Activated CD4-positive, alpha-beta T cell treated with anti-CD3 and anti-CD28 coated beads, Interleukin-2, amount 10 ng/mL, durations not matched to agents 7 days and 5 days (primary cell): ENCODE measurements around the gene ANO7. TPM values are rescaled to one million over a fixed set of nuclear protein-coding genes. Genes with fewer than 3 reads are reported as not detected.

Experiments used
- CTCF ChIA-PET: fragments of 350-600 bp; sonication (Branson Sonifier 250); formaldehyde crosslinking; loops from one replicate; lab custom pipeline; 2021; ENCODE audit warnings: antibody characterized with exemption; lab: Charles Lee
- POLR2A ChIA-PET: fragments of 350-600 bp; sonication (Branson Sonifier 250); formaldehyde crosslinking; loops from one replicate; lab custom pipeline; 2021; ENCODE audit warnings: antibody characterized with exemption; lab: Charles Lee
- DNase-seq: peaks from one replicate; pipeline ENCODE4 v3.0.0-alpha.2; 2020
- H3K27ac Mint-ChIP-seq: one replicate; pipeline ENCODE4 v1.8.0; 2021; ENCODE audit warnings: mild to moderate bottlenecking, moderate library complexity, mixed read lengths
- H3K27me3 Mint-ChIP-seq: one replicate; pipeline ENCODE4 v1.8.0; 2021; ENCODE audit warnings: mixed read lengths
- H3K36me3 Mint-ChIP-seq: one replicate; pipeline ENCODE4 v1.8.0; 2021; ENCODE audit warnings: low read depth, mixed read lengths
- H3K4me1 Mint-ChIP-seq: one replicate; pipeline ENCODE4 v1.8.0; 2021; ENCODE audit warnings: mixed read lengths
- H3K4me3 Mint-ChIP-seq: one replicate; pipeline ENCODE4 v1.8.0; 2021; ENCODE audit warnings: mild to moderate bottlenecking, moderate library complexity, mixed read lengths
- H3K9me3 Mint-ChIP-seq: one replicate; pipeline ENCODE4 v1.8.0; 2021; ENCODE audit warnings: mixed read lengths
- total RNA-seq, 2 experiments: library from RNA; stranded (reverse); gene quantifications; one replicate each; pipeline ENCODE4 v1.2.3, GENCODE V29; 2021

ANO7 gene
- total RNA-seq, 2 experiments from 2014 or later, result 0.12 TPM

- Mint-ChIP-seq H3K4me1 (peaks cover 8% of the 10 kb centered on the region), H3K9me3 (no peaks in the 10 kb centered on the region), H3K36me3 (peaks cover 50% of the 10 kb centered on the region), H3K4me3 (no peak overlapping the region), H3K27me3 (no peaks in the 10 kb centered on the region), H3K27ac (no peak overlapping the region)
- DNase-seq, result no peak
- ChIA-PET CTCF (interaction anchor here (0.9 kb wide), 1 partner anchor 289 kb away, joined by 4 read pairs; no protein-coding TSS in a partner anchor), POLR2A (no interaction called here)
These were observed 72.4 kb downstream of the ANO7 start for GRCh38 chr2:241260911-241261310.

GRCh38 chr2:241261628-241262027 lies 73.2 kb downstream of the ANO7 start:
- POLR2A ChIA-PET, result no interaction called here
- Mint-ChIP-seq H3K27ac (no peak overlapping the region), H3K9me3 (no peaks in the 10 kb centered on the region), H3K36me3 (peaks cover 50% of the 10 kb centered on the region), H3K4me3 (no peak overlapping the region), H3K4me1 (peaks cover 8% of the 10 kb centered on the region), H3K27me3 (no peaks in the 10 kb centered on the region)
- DNase-seq, result no peak
- CTCF ChIA-PET, result no interaction called here

DNA sequence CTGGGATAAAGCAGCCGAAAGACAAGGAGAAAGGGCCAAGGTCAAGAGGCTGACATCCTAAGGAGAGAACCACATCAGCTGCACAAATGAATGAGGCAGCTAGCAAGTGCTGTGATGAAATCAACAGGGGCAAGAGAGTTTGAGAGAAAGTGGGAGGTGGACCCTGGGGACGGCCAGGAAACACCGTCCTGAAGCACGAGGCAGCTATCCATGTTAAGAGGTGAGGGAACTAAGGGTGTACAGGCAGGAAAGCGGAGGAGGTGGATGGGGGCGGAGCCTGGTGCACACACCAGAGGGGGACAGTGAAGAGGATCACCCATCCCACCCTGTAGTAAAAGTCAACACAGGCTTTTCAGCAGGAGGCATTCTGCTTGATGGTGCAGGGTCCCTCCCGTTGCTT lies 74.6 kb downstream of the ANO7 start:
- H3K4me3 Mint-ChIP-seq, result no peak overlapping the region
- ChIA-PET POLR2A (no interaction called here), CTCF (no interaction called here)
- peaks cover 48% of the 10 kb centered on the region for H3K36me3 Mint-ChIP-seq
- no peaks in the 10 kb centered on the region for H3K9me3 Mint-ChIP-seq
- DNase-seq, result no peak
- no peaks in the 10 kb centered on the region for H3K27me3 Mint-ChIP-seq
- H3K4me1 Mint-ChIP-seq, result peaks cover 6% of the 10 kb centered on the region
- H3K27ac Mint-ChIP-seq, result no peak overlapping the region

- peaks cover 45% of the 10 kb centered on the region for H3K36me3 Mint-ChIP-seq
These were observed 77.0 kb downstream of the ANO7 start for GRCh38 chr2:241265506-241265905.

GRCh38 chr2:241267249-241268067 lies 79.0 kb downstream of the ANO7 start:
- Mint-ChIP-seq H3K4me1 (peaks cover 28% of the 10 kb centered on the region), H3K27me3 (no peaks in the 10 kb centered on the region), H3K4me3 (no peak overlapping the region), H3K9me3 (no peaks in the 10 kb centered on the region), H3K27ac (no peak overlapping the region), H3K36me3 (peaks cover 34% of the 10 kb centered on the region)
- POLR2A ChIA-PET, result interaction anchor here (0.8 kb wide), 1 partner anchor 383 kb away, joined by 5 read pairs; no protein-coding TSS in a partner anchor
- DNase-seq, result no peak
- CTCF ChIA-PET, result no interaction called here

More at GRCh38 chr2:241265506-241265905, 77.0 kb downstream of the ANO7 start:
- no peaks in the 10 kb centered on the region for H3K27me3 Mint-ChIP-seq
- CTCF ChIA-PET, result no interaction called here
- no peak overlapping the region for H3K4me3 Mint-ChIP-seq
- no peak for DNase-seq
- no peaks in the 10 kb centered on the region for H3K9me3 Mint-ChIP-seq
- POLR2A ChIA-PET, result no interaction called here
- no peak overlapping the region for H3K27ac Mint-ChIP-seq
- H3K4me1 Mint-ChIP-seq, result peaks cover 13% of the 10 kb centered on the region

GRCh38 chr2:241268306-241268705 lies 79.8 kb downstream of the ANO7 start:
- Mint-ChIP-seq H3K27me3 (no peaks in the 10 kb centered on the region), H3K9me3 (no peaks in the 10 kb centered on the region), H3K36me3 (peaks cover 26% of the 10 kb centered on the region), H3K27ac (no peak overlapping the region), H3K4me1 (peaks cover 32% of the 10 kb centered on the region), H3K4me3 (no peak overlapping the region)
- no peak for DNase-seq
- ChIA-PET POLR2A (no interaction called here), CTCF (interaction anchor here (0.7 kb wide), 1 partner anchor 29 kb away, joined by 4 read pairs; no protein-coding TSS in a partner anchor)

DNA sequence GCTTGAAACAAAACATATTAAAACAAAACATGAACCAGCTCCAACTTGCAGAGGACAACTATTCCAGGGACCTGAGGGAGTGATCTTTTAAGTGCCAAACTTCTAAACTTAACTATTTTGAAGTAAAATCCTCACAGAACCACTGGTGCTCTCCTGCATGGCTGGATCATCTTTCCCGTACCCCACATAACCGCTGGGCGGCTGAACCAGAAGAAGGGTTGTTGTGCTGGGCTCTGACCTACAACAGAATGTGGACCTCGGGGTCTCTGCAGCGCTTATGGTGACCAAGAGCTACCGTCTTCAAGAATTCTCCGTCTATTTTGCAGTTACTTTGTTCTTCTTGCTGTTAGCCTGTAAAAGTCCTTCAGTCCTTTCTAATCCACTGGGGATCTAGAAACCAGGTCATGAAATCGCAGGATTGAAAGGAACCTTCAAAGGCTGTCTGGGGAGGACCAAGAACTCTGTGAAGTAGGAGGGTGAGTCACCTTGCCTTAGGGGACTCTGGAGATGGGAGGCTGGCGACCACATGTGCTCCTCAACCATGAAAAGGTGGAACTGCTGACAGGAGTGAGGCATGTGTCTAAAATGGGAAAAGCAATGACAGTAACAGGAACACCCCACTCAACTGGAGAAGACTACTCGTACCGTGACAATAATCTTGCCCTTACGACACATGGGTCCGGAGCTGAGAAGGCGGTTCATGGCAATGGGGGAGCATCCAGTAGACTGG lies 80.4 kb downstream of the ANO7 start:
- peaks cover 24% of the 10 kb centered on the region for H3K36me3 Mint-ChIP-seq
- CTCF ChIA-PET, result interaction anchor here (0.7 kb wide), 1 partner anchor 28 kb away, joined by 4 read pairs; no protein-coding TSS in a partner anchor

GRCh38 chr2:241269707-241270520 lies 81.4 kb downstream of the ANO7 start:
- Mint-ChIP-seq H3K27me3 (no peaks in the 10 kb centered on the region), H3K27ac (no peak overlapping the region), H3K36me3 (peaks cover 26% of the 10 kb centered on the region), H3K4me1 (peaks cover 42% of the 10 kb centered on the region), H3K9me3 (no peaks in the 10 kb centered on the region), H3K4me3 (no peak overlapping the region)
- POLR2A ChIA-PET, result no interaction called here
- CTCF ChIA-PET, result no interaction called here
- DNase-seq, result no peak

More for the DNA sequence above, 80.4 kb downstream of the ANO7 start:
- no peak for DNase-seq
- Mint-ChIP-seq H3K4me1 (peaks cover 37% of the 10 kb centered on the region), H3K4me3 (no peak overlapping the region), H3K27me3 (no peaks in the 10 kb centered on the region), H3K27ac (no peak overlapping the region), H3K9me3 (no peaks in the 10 kb centered on the region)
- POLR2A ChIA-PET, result no interaction called here

GRCh38 chr2:241270531-241270930 lies 82.1 kb downstream of the ANO7 start:
- Mint-ChIP-seq H3K27ac (no peak overlapping the region), H3K27me3 (no peaks in the 10 kb centered on the region), H3K4me3 (peak overlapping the region; percentile 82), H3K36me3 (peaks cover 30% of the 10 kb centered on the region), H3K9me3 (peaks cover 6% of the 10 kb centered on the region), H3K4me1 (peaks cover 42% of the 10 kb centered on the region)
- DNase-seq, result no peak
- POLR2A ChIA-PET, result no interaction called here
- CTCF ChIA-PET, result no interaction called here

GRCh38 chr2:241271706-241272302 lies 83.3 kb downstream of the ANO7 start:
- Mint-ChIP-seq H3K36me3 (peaks cover 30% of the 10 kb centered on the region), H3K4me3 (peak overlapping the region; percentile 82), H3K27me3 (no peaks in the 10 kb centered on the region), H3K27ac (peak overlapping the region; percentile 89), H3K4me1 (peaks cover 42% of the 10 kb centered on the region), H3K9me3 (peaks cover 13% of the 10 kb centered on the region)
- DNase-seq, result peak; percentile 67
- ChIA-PET POLR2A (no interaction called here), CTCF (no interaction called here)

DNA sequence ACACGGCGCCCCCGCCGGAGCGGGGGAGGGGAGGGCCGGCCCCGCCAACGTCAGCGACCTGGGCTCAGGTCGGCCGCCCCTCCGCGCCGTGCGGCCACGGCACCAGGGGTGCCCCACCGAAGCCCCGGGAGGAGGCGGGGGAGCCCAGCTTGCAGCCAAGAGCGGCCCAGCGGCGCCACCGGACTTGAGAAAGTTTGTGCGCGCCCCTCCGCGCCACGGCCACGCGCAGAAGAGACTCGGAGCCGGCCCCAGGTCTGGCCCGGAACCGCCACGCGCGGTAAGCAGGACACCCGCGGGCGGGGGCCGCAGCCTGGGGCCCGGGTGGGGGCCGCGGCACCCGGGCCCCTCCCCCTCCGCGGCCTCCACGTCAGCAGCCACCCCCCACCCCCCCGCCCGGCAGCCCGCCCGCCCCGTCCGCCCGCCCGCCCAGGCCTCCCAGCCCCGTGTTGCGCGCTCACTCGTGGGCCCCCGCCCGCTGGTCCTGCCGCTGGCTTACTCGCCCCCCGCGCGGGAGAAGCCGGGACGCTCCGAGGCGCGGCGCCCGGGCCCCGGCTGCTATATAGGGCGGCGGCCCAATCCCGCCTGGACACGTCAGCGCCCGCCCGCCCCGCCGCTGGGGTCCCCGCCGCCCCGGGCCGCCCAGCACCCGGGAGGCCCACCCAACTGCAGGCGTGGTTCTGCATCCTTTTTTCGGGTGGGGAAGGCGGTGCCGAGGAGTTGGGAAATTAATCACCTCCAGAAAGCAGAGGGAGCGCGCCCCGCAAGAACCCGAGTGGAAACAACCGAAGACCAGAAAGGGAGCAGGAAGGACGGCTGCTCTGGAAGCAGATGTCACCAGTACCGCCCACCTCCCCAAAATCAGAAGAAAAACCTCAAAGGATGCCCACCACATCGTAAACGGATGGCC lies 84.1 kb downstream of the ANO7 start:
- Mint-ChIP-seq H3K4me1 (peaks cover 42% of the 10 kb centered on the region), H3K27me3 (no peaks in the 10 kb centered on the region), H3K4me3 (peak overlapping the region; percentile 58), H3K27ac (peak overlapping the region; percentile 46), H3K36me3 (peaks cover 33% of the 10 kb centered on the region), H3K9me3 (peaks cover 13% of the 10 kb centered on the region)
- ChIA-PET POLR2A (no interaction called here), CTCF (no interaction called here)
- DNase-seq, result peak; percentile 44
